HepG2 (cell line): ENCODE results near the gene LSS. TPM values are rescaled to one million over a fixed set of nuclear protein-coding genes. Genes with fewer than 3 reads are reported as not detected.

Experiments used
- ATAC-seq: fragments of 200-7000 bp; cut with Tn5 transposase; 3 replicates; pipeline ENCODE4 v1.9.1; 2020; ENCODE audit warnings: mild to moderate bottlenecking, moderate library complexity
- BruUV-seq: library from RNA; stranded (reverse); fragments of 400-500 nt; replicated peaks from 2 replicates; lab custom pipeline; 2021; lab: Mats Ljungman, UMichigan
- CTCF ChIA-PET: fragments of 300-600 bp; formaldehyde crosslinking; extraction: SDS; loops from one replicate; lab custom pipeline; 2021; ENCODE audit warnings: low total read pairs, inconsistent platforms, low intra/inter-chr PET ratio; lab: Yijun Ruan, JAX
- POLR2A ChIA-PET: fragments of 350-600 bp; sonication (Branson Sonifier 250); formaldehyde crosslinking; loops from one replicate; lab custom pipeline; 2020; ENCODE audit warnings: antibody characterized with exemption, inconsistent platforms; lab: Yijun Ruan, JAX
- DNase-seq: peaks from one replicate; pipeline ENCODE4 v3.0.0-alpha.2; 2015; ENCODE audit warnings: low spot score
- FAIRE-seq: peaks from 3 replicates; lab custom pipeline; 2011; peaks lifted over from hg19 to GRCh38; lab: Jason Lieb, UNC
- H2AFZ ChIP-seq: one replicate; pipeline ENCODE4 v1.6.1; 2011; ENCODE audit warnings: low read length, inconsistent platforms
- H3K27ac ChIP-seq: fragments of 300-600 bp; 3 replicates; pipeline ENCODE4 v1.8.0; 2011; ENCODE audit warnings: mixed run types, mild to moderate bottlenecking, mixed read lengths, low read length, inconsistent platforms; ENCODE audit not compliant: insufficient read depth; ENCODE audit errors: extremely low read length
- H3K27me3 ChIP-seq, 2 experiments: fragments of 200-600 bp in 1 of 2; 2 replicates in 1 of 2; 3 replicates in 1 of 2; pipeline versions ENCODE4 v1.6.0 to v1.8.0; 2011; ENCODE audit warnings: low read length in 2 of 2, mild to moderate bottlenecking in 2 of 2, moderate library complexity in 2 of 2, inconsistent platforms in 1 of 2; ENCODE audit not compliant: insufficient read depth in 2 of 2, control insufficient read depth in 1 of 2
- H3K36me3 ChIP-seq, 2 experiments: fragments of 200-600 bp in 1 of 2; replicated peaks in 1 of 2; 2 replicates in 1 of 2; 3 replicates in 1 of 2; pipeline versions ENCODE4 v1.5.1 to v1.8.0; 2011; ENCODE audit warnings: low read length in 2 of 2, inconsistent platforms in 1 of 2; ENCODE audit not compliant: insufficient read depth in 2 of 2, control insufficient read depth in 1 of 2
- H3K4me1 ChIP-seq: 2 replicates; pipeline ENCODE4 v1.5.1; 2012; ENCODE audit warnings: low read length, inconsistent platforms; ENCODE audit not compliant: insufficient read depth
- H3K4me2 ChIP-seq: 2 replicates; pipeline ENCODE4 v1.6.0; 2011; ENCODE audit warnings: low read depth, low read length, inconsistent platforms
- H3K4me3 ChIP-seq, 3 experiments: fragments of 200-600 bp in 1 of 3; sonication (generic), shearing (Covaris generic) in 1 of 3; replicated peaks in 1 of 3; 2 replicates each; pipeline ENCODE4 v1.5.1; 2011 to 2016; ENCODE audit warnings: low read length in 3 of 3, inconsistent platforms in 2 of 3, low read depth in 2 of 3, mild to moderate bottlenecking in 2 of 3, control low read depth in 1 of 3, mixed read lengths in 1 of 3; ENCODE audit not compliant: insufficient read depth in 1 of 3
- H3K79me2 ChIP-seq: one replicate; pipeline ENCODE4 v1.6.1; 2011; ENCODE audit warnings: low read length, inconsistent platforms; ENCODE audit not compliant: insufficient read depth
- H3K9ac ChIP-seq: 2 replicates; pipeline ENCODE4 v1.6.0; 2011; ENCODE audit warnings: mild to moderate bottlenecking, low read depth, low read length, inconsistent platforms; ENCODE audit not compliant: insufficient read depth
- H3K9me3 ChIP-seq: 2 replicates; pipeline ENCODE4 v1.5.1; 2012; ENCODE audit warnings: mild to moderate bottlenecking, low read length
- H4K20me1 ChIP-seq: 2 replicates; pipeline ENCODE4 v1.6.0; 2011; ENCODE audit warnings: inconsistent platforms, mild to moderate bottlenecking, low read length, moderate library complexity; ENCODE audit not compliant: insufficient read depth
- AGO2 ChIP-seq: fragments of 200-400 bp; formaldehyde crosslinking; optimal IDR thresholded peaks from 2 replicates; pipeline ENCODE3; 2017; ENCODE audit warnings: mild to moderate bottlenecking, low read depth, low read length, moderate library complexity
- FOSL2 ChIP-seq: sonication (generic); formaldehyde crosslinking; IDR thresholded peaks from 2 replicates; pipeline ENCODE4 v1.4.0; 2020; ENCODE audit warnings: missing genetic modification reagents
- HNRNPL ChIP-seq: fragments of 200-400 bp; formaldehyde crosslinking; IDR thresholded peaks from 2 replicates; pipeline ENCODE4 v1.6.1; 2017; ENCODE audit warnings: mild to moderate bottlenecking, low read depth, low read length
- HOXA9 ChIP-seq: sonication (generic); formaldehyde crosslinking; IDR thresholded peaks from 2 replicates; pipeline ENCODE4 v1.8.1; 2022; ENCODE audit warnings: missing genetic modification reagents, mild to moderate bottlenecking, moderate library complexity, borderline replicate concordance
- KAT8 ChIP-seq: IDR thresholded peaks from 2 replicates; pipeline ENCODE4 v1.6.1; 2016; ENCODE audit warnings: missing genetic modification reagents, missing compliant biosample characterization
- MXD4 ChIP-seq: IDR thresholded peaks from 2 replicates; pipeline ENCODE4 v1.6.1; 2016; ENCODE audit warnings: mild to moderate bottlenecking, missing biosample characterization, missing genetic modification reagents
- PHF5A ChIP-seq: IDR thresholded peaks from one replicate; pipeline ENCODE4 v1.6.1; 2018; ENCODE audit warnings: low read depth, missing genetic modification reagents; ENCODE audit not compliant: unreplicated experiment
- POLR2A ChIP-seq, 2 experiments: IDR thresholded peaks; 2 replicates each; pipeline ENCODE4 v1.6.1; 2011; ENCODE audit warnings: low read depth in 2 of 2, low read length in 2 of 2, mild to moderate bottlenecking in 1 of 2, moderate library complexity in 1 of 2; ENCODE audit not compliant: insufficient read depth in 1 of 2
- RBFOX2 ChIP-seq: fragments of 200-400 bp; formaldehyde crosslinking; IDR thresholded peaks from 2 replicates; pipeline ENCODE4 v1.6.1; 2017; ENCODE audit warnings: low read depth, mild to moderate bottlenecking, low read length
- RCOR2 ChIP-seq: IDR thresholded peaks from 2 replicates; pipeline ENCODE4 v1.6.1; 2016; ENCODE audit warnings: missing biosample characterization, missing genetic modification reagents
- SOX5 ChIP-seq: IDR thresholded peaks from 2 replicates; pipeline ENCODE4 v1.6.1; 2016; ENCODE audit warnings: borderline replicate concordance
- U2AF1 ChIP-seq: fragments of 200-400 bp; formaldehyde crosslinking; optimal IDR thresholded peaks from 2 replicates; pipeline ENCODE3; 2017; ENCODE audit warnings: mild to moderate bottlenecking, low read depth, low read length
- ZNF12 ChIP-seq: sonication (generic); formaldehyde crosslinking; IDR thresholded peaks from 2 replicates; pipeline ENCODE4 v1.5.0; 2020; ENCODE audit warnings: missing genetic modification reagents
- WGBS: methylation state at CpG from one replicate; pipeline ENCODE4 v1.1.6; 2017; ENCODE audit warnings: low lambda C conversion rate; 5-methylcytosine and 5-hydroxymethylcytosine counted together
- in situ Hi-C: cut with HindIII; loops from 2 replicates; pipeline ENCODE4 v1.10.0; 2017; ENCODE audit warnings: low pct_unique_long_range_greater_than_20kb; ENCODE audit not compliant: extremely low pct_ligation_motif_present
- intact Hi-C: fragments of 100-400 bp; cut with micrococcal nuclease; formaldehyde crosslinking; loops from one replicate; pipeline ENCODE4 v1.10.0; 2022; ENCODE audit not compliant: unreplicated experiment
- polyA plus RNA-seq, 8 experiments: library from polyadenylated mRNA; depleted of rRNA in 3 of 8; stranded (reverse) in 7 of 8; unstranded in 1 of 8; fragments of >200 nt; fragmentation: Illumina TruSeq in 4 of 8; extraction: Trizol in 4 of 8; gene quantifications; 2 replicates each; pipeline versions ENCODE4 v1.2.1 to v1.2.3, GENCODE V29; 2011 to 2016; ENCODE audit warnings: low read depth in 4 of 8, missing spikeins in 1 of 8, mixed read lengths in 1 of 8; ENCODE audit not compliant: insufficient read depth in 1 of 8
- total RNA-seq, 5 experiments: library from RNA; depleted of rRNA; stranded (reverse); fragments of >200 nt; fragmentation: Illumina TruSeq; extraction: Trizol; gene quantifications; 2 replicates each; pipeline ENCODE4 v1.2.3, GENCODE V29; 2016; ENCODE audit warnings: low read depth in 1 of 5
- TF ChIP-seq, protein P1 (sequence below): sonication (generic); formaldehyde crosslinking; IDR thresholded peaks from 2 replicates; pipeline ENCODE4 v1.5.0; 2020; ENCODE audit warnings: mild to moderate bottlenecking, missing genetic modification reagents
- TF ChIP-seq, protein P2 (sequence below): sonication (generic); formaldehyde crosslinking; IDR thresholded peaks from 2 replicates; pipeline ENCODE4 v1.8.0; 2022; ENCODE audit warnings: missing genetic modification reagents, mild to moderate bottlenecking, inconsistent platforms, borderline replicate concordance

The LSS gene
- total and polyA plus RNA-seq, 2 of the 13 experiments (the other 11 are each of a cell fraction or from before 2014, with no cell fraction given) = 72.6 to 113 TPM

DNA sequence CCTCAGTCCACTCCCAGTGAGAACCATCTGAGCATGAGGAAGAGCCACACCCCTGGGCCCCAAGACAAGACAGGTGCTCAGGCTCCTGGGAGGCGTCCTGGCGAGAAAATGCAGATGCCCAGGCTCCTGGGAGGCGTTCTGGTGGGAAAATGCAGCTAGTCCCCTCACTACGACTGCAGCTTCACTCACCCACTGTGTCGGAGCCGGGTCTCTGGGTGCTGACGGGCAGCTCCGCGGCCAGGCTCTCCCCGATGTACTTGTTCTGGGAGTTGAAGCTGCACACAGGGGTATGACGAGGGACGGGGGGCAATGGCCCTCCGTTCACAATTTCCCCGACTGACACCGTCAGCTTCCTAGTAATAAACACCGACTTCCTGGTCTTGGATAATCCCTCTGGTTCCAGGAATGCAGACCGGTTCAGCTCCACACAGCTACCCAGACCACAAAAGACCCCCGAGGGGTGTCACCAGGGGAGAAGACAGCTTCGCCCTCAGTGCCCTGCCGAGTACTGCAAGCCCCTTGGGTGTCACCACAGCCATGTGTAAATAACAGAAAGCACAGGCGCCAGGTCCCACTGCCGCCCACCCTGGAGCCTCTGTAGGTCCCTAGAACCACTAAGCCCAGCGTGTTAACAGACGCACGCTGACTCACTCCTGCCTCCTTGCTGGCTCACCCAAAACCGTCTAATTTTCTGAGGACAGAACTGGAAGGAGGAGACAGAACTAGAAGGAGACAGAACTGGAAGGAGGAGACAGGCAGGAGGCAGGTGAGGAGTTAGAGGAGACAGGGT is 37.4 kb upstream of the LSS start:
- in situ Hi-C loops = no loop called here
- no peak for DNase-seq
- TF ChIP-seq PHF5A (no peak), MXD4 (CRISPR knock-in tag) (no peak)
- Histone ChIP-seq H3K4me2 (no peak overlapping the region), H3K4me3 (no peak overlapping the region), H3K79me2 (no peaks in the 10 kb centered on the region), H3K4me1 (no peaks in the 10 kb centered on the region), H4K20me1 (no peaks in the 10 kb centered on the region), H3K36me3 (peaks cover 37 to 75% of the 10 kb centered on the region in 2 experiments), H3K9me3 (no peaks in the 10 kb centered on the region), H3K9ac (no peak overlapping the region), H3K27ac (no peak overlapping the region), H2AFZ (no peak overlapping the region), H3K27me3 (no peaks in the 10 kb centered on the region)
- intact Hi-C loops = no loop called here
- 88% methylated on average over 16 of the region's 26 CpGs for WGBS
- no peak for ATAC-seq
- POLR2A ChIA-PET = interaction anchor here (0.6 kb wide), 1 partner anchor 14 kb away, joined by 4 read pairs; no protein-coding TSS in a partner anchor
- no TSS peak for BruUV-seq
- no peak for FAIRE-seq
- CTCF ChIA-PET = no interaction called here

DNA sequence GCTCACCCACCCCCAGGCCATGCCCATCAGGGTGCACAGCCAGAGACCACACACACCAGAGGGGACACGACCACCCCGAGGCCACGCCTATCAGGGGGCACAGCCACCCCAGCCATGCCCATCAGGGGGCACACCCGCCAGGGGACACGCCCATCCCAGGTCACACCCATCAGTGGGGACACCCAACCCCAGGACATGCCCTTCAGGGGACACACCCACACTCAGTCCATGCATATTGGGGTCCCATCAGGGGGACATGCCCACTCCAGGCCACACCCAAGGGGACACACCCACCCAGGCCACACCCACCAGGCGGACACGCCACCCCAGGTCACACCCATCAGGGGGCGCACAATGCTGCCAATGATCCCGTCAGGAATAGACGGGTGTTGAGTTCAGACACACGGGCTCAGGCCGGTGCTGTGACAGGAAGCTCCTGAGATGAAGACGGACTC is 36.1 kb upstream of the LSS start:
- no peaks in the 10 kb centered on the region for H3K4me1 ChIP-seq
- ChIA-PET CTCF (no interaction called here), POLR2A (no interaction called here)
- H3K36me3 ChIP-seq = peaks cover 38 to 71% of the 10 kb centered on the region in 2 experiments
- no peak overlapping the region for H3K9ac ChIP-seq
- no peaks in the 10 kb centered on the region for H3K27me3 ChIP-seq
- in situ Hi-C loops = no loop called here
- H3K27ac ChIP-seq = no peak overlapping the region
- FAIRE-seq = no peak
- no peak overlapping the region for H2AFZ ChIP-seq
- BruUV-seq = no TSS peak
- DNase-seq = no peak
- intact Hi-C loops = no loop called here
- H3K4me3 ChIP-seq = no peak overlapping the region
- H4K20me1 ChIP-seq = no peaks in the 10 kb centered on the region
- H3K9me3 ChIP-seq = no peaks in the 10 kb centered on the region
- 99% methylated on average over 8 of the region's 13 CpGs for WGBS
- H3K79me2 ChIP-seq = no peaks in the 10 kb centered on the region
- H3K4me2 ChIP-seq = no peak overlapping the region
- ATAC-seq = peak; percentile 16; the same call in 2 of the 3 replicates
- TF ChIP-seq U2AF1 (no peak), RBFOX2 (0 out of 2 replicates have a peak, but pooled peaks have one; percentile 25), SOX5 (CRISPR knock-in tag) (no peak), KAT8 (CRISPR knock-in tag) (no peak), HNRNPL (0 out of 2 replicates have a peak, but pooled peaks have one; percentile 40), ZNF12 (CRISPR knock-in tag) (no peak), HOXA9 (CRISPR knock-in tag) (no peak), FOSL2 (CRISPR knock-in tag) (no peak), RCOR2 (CRISPR knock-in tag) (no peak), AGO2 (peak; percentile 78), POLR2A (IDR thresholded peaks at IDR 0.05; ENCODE audit: insufficient read depth in 1 of 2, low read depth in 2 of 2, low read length in 2 of 2) (peak in 1 of 2 experiments; percentile 25; a peak in 1 of 4 replicates)
- TF ChIP-seq, protein P1, sequence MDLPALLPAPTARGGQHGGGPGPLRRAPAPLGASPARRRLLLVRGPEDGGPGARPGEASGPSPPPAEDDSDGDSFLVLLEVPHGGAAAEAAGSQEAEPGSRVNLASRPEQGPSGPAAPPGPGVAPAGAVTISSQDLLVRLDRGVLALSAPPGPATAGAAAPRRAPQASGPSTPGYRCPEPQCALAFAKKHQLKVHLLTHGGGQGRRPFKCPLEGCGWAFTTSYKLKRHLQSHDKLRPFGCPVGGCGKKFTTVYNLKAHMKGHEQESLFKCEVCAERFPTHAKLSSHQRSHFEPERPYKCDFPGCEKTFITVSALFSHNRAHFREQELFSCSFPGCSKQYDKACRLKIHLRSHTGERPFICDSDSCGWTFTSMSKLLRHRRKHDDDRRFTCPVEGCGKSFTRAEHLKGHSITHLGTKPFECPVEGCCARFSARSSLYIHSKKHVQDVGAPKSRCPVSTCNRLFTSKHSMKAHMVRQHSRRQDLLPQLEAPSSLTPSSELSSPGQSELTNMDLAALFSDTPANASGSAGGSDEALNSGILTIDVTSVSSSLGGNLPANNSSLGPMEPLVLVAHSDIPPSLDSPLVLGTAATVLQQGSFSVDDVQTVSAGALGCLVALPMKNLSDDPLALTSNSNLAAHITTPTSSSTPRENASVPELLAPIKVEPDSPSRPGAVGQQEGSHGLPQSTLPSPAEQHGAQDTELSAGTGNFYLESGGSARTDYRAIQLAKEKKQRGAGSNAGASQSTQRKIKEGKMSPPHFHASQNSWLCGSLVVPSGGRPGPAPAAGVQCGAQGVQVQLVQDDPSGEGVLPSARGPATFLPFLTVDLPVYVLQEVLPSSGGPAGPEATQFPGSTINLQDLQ (CRISPR knock-in tag) = no peak
- TF ChIP-seq, protein P2, sequence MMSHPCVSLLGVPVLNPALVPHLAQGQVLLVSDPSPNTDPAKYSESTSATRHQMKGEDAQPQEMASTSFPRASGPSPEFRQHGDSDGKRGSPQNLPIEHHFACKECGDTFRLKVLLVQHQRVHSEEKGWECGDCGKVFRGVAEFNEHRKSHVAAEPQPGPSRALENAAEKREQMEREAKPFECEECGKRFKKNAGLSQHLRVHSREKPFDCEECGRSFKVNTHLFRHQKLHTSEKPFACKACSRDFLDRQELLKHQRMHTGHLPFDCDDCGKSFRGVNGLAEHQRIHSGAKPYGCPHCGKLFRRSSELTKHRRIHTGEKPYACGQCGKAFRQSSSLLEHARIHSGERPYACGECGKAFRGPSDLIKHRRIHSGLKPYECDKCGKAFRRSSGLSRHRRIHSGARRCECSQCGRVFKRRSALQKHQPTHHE = no peak
